ENCODE data around the gene LYPLAL1.

LYPLAL1 gene

GRCh38 chr1:219176168-219176567 is 2.5 kb downstream of the LYPLAL1 start:
- Histone ChIP-seq H3K27me3 (replicated peaks; ENCODE audit: insufficient read depth, low read length) (no peaks in the 10 kb centered on the region), H2AFZ (ENCODE audit: low read length) (no peak overlapping the region), H3K79me2 (ENCODE audit: low read length) (peaks cover 18% of the 10 kb centered on the region), H3K9me3 (replicated peaks; ENCODE audit: insufficient read depth, low read length) (no peaks in the 10 kb centered on the region), H3K4me2 (ENCODE audit: low read depth, low read length) (no peak overlapping the region), H4K20me1 (ENCODE audit: insufficient read depth, low read length) (no peaks in the 10 kb centered on the region), H3K4me1 (ENCODE audit: low read length) (peaks cover 19% of the 10 kb centered on the region), H3F3A (ENCODE audit: insufficient read depth, low read length) (0 out of 2 replicates have a peak, but pooled peaks cover 4% of the 10 kb centered on the region), H3K9ac (ENCODE audit: low read length) (no peak overlapping the region), H3K27ac (ENCODE audit: low read length) (no peak overlapping the region), H3K36me3 (replicated peaks; ENCODE audit: insufficient read depth, low read length) (no peaks in the 10 kb centered on the region), H3K4me3 (ENCODE audit: low read length) (no peak overlapping the region), H3K9me2 (replicated peaks; ENCODE audit: insufficient read depth, low read length) (no peaks in the 10 kb centered on the region)
- TF ChIP-seq EZH2 (optimal IDR thresholded peaks at IDR 0.05; ENCODE audit: low read depth, low read length) (no peak), EZH2phosphoT487 (IDR thresholded peaks at IDR 0.05; ENCODE audit: low read length) (no peak), CTCF (IDR thresholded peaks at IDR 0.05; ENCODE audit: low read length) (no peak)
- no peak for DNase-seq

GRCh38 chr1:219177363-219177762 is 3.7 kb downstream of the LYPLAL1 start:
- peaks cover 19% of the 10 kb centered on the region for H3K4me1 ChIP-seq (ENCODE audit: low read length)
- no peak overlapping the region for H3K4me3 ChIP-seq (ENCODE audit: low read length)
- H3K9me2 ChIP-seq (replicated peaks; ENCODE audit: insufficient read depth, low read length) = no peaks in the 10 kb centered on the region
- H3K9ac ChIP-seq (ENCODE audit: low read length) = no peak overlapping the region
- H3K79me2 ChIP-seq (ENCODE audit: low read length) = peaks cover 18% of the 10 kb centered on the region
- no peak overlapping the region for H3K27ac ChIP-seq (ENCODE audit: low read length)
- H3K4me2 ChIP-seq (ENCODE audit: low read depth, low read length) = no peak overlapping the region
- H2AFZ ChIP-seq (ENCODE audit: low read length) = no peak overlapping the region
- TF ChIP-seq EZH2phosphoT487 (IDR thresholded peaks at IDR 0.05; ENCODE audit: low read length) (no peak), CTCF (IDR thresholded peaks at IDR 0.05; ENCODE audit: low read length) (no peak), EZH2 (optimal IDR thresholded peaks at IDR 0.05; ENCODE audit: low read depth, low read length) (no peak)
- 0 out of 2 replicates have a peak, but pooled peaks cover 4% of the 10 kb centered on the region for H3F3A ChIP-seq (ENCODE audit: insufficient read depth, low read length)
- no peak for DNase-seq
- no peaks in the 10 kb centered on the region for H3K36me3 ChIP-seq (replicated peaks; ENCODE audit: insufficient read depth, low read length)
- no peaks in the 10 kb centered on the region for H3K27me3 ChIP-seq (replicated peaks; ENCODE audit: insufficient read depth, low read length)
- H4K20me1 ChIP-seq (ENCODE audit: insufficient read depth, low read length) = no peaks in the 10 kb centered on the region
- no peaks in the 10 kb centered on the region for H3K9me3 ChIP-seq (replicated peaks; ENCODE audit: insufficient read depth, low read length)

- Histone ChIP-seq H3K79me2 (ENCODE audit: low read length) (peaks cover 18% of the 10 kb centered on the region), H3K36me3 (replicated peaks; ENCODE audit: insufficient read depth, low read length) (no peaks in the 10 kb centered on the region), H3F3A (ENCODE audit: insufficient read depth, low read length) (0 out of 2 replicates have a peak, but pooled peaks cover 4% of the 10 kb centered on the region), H3K4me2 (ENCODE audit: low read depth, low read length) (no peak overlapping the region), H3K9me3 (replicated peaks; ENCODE audit: insufficient read depth, low read length) (no peaks in the 10 kb centered on the region), H4K20me1 (ENCODE audit: insufficient read depth, low read length) (no peaks in the 10 kb centered on the region), H3K9me2 (replicated peaks; ENCODE audit: insufficient read depth, low read length) (no peaks in the 10 kb centered on the region), H3K27ac (ENCODE audit: low read length) (no peak overlapping the region), H2AFZ (ENCODE audit: low read length) (no peak overlapping the region), H3K27me3 (replicated peaks; ENCODE audit: insufficient read depth, low read length) (no peaks in the 10 kb centered on the region), H3K4me3 (ENCODE audit: low read length) (no peak overlapping the region), H3K9ac (ENCODE audit: low read length) (no peak overlapping the region), H3K4me1 (ENCODE audit: low read length) (peaks cover 16% of the 10 kb centered on the region)
- no peak for TF ChIP-seq EZH2 (optimal IDR thresholded peaks at IDR 0.05; ENCODE audit: low read depth, low read length)
- TF ChIP-seq CTCF (IDR thresholded peaks at IDR 0.05; ENCODE audit: low read length) = no peak
- TF ChIP-seq EZH2phosphoT487 (IDR thresholded peaks at IDR 0.05; ENCODE audit: low read length) = no peak
- DNase-seq = no peak
These were observed 4.3 kb downstream of the LYPLAL1 start for GRCh38 chr1:219177940-219178339.

Measured in MM.1S (cell line).